HG03565 (cell line): ENCODE results near the gene METTL26.

ENCODE experiments used
- ATAC-seq: cut with Tn5 transposase; IDR thresholded peaks from one replicate; pipeline ENCODE4 v1.9.1; 2021; ENCODE audit warnings: mild to moderate bottlenecking, moderate library complexity; ENCODE audit not compliant: unreplicated experiment

METTL26 gene

DNA sequence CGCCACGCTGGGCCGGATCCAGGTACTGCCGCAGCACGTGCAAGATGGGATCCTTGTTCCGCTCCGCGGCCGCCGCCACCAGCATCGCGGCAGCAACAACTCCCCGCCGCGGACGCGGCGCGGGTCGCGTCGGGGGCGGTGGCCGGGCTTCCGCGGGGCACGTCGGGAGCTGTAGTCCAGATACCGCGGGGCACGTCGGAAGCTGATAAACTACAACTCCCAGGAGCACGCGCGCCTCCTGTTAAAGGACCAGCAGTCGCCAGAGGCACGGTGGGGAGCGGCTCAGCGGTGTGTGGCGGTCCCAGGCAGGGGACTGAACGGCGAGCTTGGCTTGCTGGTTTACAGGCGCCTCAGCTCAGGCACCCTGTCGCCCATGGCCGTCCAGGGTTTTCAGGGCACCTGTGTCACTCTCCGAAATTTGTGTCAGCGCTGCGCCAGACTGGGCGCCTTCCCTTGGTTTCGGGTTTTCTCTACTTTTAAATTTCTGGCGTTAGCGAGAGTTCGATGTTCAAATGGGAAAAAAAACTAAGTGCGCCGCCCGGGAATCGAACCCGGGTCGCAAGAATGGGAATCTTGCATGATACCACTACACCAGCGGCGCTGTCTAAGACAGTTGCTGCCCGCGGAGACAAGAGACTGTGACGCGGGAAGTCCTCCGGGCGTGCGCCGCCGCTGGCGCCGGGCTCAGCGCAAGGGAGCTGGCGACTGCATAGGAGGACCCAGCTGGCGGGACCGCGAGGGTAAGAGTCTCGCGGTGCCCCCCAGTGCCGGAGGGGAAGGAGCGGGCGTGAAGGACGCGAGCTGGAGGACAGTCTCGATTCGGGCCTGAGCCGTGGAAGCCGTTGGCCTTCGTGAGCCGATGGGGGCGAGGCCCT lies at the start of gene METTL26:
TSS of gene METTL26 (minus strand) at position 100 of the 875 bp plus-strand sequence. CDS start at position 85, 15 bp downstream.
- ATAC-seq: peak; percentile 53

DNA sequence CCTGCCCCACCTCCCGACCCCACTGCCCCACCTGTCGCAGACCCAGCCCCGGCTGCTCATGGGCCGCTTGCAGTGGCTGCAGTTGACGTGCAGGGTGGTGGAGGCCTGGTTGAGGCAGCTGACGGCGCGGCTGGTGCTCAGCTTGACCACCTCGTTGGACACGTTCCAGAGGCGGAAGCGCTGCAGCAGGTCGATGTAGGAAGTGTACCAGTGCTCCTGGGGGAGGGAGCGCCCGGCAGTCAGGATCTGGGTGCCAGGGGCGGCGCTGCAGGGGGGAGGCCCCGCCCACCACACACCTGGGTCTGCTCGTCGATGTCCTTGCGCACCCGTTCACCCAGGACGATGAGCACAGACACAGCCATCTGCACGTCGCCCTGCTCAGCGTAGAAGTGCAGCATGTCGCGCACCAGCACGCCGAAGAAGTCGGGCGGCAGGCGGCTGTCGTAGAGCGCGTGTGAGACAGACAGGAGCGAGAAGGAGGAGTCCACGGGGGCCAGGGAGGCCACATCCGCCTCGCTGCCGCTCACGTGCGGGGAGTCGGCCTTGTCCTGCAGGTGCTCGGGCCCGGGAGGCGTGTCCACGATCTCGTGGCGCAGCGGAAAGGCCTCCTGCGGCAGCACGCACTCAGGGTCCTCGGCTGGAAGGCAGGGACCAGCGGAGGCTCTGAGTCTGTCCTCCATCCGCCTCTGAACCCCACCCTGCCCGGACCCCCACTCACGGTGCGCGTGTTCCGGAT lies 49.0 kb upstream of the METTL26 start:
- no peak for ATAC-seq

DNA sequence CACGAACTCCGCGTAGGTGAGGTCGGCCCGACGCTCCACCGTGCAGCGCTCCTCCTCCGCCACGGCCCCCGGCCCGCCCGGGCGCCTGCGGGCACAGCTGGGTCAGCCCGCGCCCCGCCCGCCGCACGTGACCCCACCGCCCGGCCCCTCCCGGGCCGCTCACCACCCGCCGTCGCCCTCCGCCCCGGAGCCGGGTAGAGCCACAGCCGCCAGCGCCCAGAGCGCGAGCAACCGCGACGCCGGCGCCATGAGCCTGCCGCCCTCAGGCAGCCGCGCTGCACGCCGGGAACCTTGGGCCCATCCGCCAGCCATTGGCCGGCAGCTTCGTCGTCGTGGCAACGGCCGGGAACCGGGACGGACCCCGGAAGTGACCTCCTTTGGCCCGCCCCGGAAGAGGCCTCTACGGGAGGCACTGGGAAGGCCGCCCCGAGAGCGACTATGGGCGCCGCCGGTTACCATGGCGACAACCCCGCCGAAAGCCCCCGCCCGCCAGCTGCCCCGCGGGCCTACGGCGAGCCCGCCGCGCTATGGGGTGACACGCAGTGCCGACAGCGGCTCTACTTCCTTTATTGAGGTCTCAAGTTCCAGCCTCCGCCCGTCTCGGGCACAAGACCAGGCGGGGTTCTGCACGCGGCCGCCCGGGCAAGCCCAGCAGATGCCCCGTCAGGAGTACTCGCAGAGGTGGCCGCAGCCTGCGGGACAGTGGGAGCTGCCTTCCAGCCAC lies 48.1 kb upstream of the METTL26 start, which contains the start of gene JMJD8:
TSS of gene JMJD8 (minus strand) at position 264 of the 724 bp plus-strand sequence. CDS start at position 249, 15 bp downstream.
- ATAC-seq: peak; percentile 61

DNA sequence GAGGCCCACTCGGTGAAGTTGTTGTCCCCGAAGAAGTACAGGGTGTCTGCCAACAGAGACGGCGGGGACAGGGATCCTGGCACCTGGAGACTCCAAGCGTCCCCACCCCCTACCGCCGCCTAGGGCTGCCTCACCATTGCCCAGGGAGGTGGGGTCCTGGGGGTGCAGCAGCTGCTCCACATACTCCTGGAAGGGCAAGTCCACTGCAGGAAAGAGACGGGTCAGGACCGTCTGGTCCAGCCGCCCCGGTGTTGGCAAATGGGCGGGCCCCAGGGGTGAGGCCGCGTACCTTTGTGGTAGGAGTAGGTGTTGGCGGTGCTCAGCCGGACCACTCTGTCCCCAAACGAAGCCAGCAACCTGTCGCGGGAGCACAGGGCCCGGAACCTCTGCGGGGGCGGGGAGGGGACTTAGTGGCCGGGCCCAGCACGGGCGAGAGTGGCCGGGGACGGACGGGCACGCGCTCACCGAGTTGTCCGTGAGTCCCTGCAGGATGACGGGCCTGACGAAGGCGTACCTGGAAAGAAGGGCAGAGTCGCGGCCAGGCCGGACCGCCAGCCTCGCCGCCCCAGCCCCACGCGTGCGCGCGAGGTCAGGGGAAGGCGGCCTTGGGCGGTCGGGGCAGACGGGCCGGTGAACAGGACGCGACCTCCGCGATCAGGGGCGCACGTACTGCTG lies 47.4 kb upstream of the METTL26 start:
- no peak for ATAC-seq

DNA sequence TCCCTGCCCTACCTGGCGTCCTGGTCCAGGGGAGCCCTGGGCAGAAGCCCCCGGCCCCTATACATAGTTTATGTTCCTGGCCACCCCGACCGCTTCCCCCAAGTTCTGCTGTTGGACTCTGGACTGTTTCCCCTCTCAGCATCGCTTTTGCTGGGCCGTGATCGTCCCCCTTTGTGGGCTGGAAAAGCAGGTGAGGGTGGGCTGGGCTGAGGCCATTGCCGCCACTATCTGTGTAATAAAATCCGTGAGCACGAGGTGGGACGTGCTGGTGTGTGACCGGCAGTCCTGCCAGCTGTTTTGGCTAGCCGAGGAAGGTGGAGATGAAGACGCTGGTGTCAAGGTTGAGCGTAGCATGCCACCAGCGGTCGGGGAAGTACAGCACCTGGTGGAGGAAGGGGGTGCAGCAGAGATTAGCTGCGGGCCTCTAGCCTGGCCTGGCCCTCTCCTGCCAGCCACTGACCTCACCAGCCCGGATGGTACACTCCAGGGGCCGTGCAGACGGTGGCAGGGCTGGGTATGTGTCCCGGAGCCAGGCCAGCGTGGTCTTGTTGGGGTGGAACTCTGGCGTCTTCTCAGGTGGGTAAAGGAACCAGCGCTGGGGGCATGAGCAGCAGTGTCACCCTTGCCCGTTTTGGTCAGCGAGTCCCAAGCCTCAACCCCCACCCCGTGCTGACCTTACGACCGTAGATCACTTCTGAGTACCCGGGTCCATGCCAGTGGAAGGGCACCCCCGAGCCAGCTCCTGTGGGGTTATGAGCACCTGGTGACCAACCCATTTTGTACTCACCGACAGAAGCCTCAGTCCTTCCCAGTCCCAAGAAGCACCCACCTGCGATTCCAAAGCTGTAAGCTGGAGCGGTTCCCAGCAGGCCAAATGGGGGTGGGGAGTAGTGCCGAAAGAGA lies 46.6 kb upstream of the METTL26 start:
- ATAC-seq: no peak

DNA sequence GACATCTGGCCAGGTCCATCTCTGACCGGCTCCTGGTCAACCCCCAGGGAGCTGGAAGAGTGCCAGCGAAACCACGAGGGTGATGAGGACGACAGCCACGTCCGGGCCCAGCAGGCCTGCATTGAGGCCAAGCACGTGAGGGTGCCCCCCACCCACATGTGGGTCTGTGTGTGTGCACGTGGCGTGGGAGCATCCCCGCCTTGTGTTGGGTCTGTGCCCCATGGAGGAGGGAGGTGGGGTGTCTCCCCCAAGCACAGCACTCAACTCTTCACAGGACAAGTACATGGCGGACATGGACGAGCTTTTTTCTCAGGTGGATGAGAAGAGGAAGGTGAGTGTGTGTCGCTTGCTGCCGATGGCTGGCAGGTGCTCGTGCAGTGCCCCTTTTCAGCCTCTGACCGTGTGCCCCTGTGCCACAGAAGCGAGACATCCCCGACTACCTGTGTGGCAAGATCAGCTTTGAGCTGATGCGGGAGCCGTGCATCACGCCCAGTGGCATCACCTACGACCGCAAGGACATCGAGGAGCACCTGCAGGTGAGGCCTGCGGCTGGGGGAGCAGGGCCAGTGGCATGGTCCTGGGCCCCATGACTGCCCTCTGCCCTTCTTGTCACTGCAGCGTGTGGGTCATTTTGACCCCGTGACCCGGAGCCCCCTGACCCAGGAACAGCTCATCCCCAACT lies 45.8 kb upstream of the METTL26 start:
- no peak for ATAC-seq

DNA sequence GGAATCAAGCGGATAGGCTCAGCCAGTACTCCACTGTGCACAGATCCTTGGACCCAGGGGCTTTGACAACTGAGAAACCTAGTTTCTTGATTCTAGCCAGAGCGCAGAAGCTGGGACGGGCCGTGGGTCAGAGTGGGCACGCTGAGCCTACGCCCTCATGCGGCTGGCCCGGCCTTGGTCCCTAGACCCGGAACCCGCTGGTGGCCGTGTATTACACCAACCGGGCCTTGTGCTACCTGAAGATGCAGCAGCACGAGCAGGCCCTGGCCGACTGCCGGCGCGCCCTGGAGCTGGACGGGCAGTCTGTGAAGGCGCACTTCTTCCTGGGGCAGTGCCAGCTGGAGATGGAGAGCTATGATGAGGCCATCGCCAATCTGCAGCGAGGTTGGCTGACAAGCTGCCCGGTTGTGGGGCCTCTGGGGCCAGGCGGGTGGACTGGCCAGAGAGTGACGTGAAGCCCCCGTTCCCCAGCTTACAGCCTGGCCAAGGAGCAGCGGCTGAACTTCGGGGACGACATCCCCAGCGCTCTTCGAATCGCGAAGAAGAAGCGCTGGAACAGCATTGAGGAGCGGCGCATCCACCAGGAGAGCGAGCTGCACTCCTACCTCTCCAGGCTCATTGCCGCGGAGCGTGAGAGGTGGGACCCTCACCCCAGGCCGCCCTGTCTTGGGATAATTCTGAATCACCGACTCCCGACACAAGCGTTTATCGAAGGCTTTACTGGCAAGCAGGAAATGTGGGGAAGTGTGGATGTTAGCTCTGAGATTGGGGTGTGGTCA lies 45.1 kb upstream of the METTL26 start:
- ATAC-seq: no peak

DNA sequence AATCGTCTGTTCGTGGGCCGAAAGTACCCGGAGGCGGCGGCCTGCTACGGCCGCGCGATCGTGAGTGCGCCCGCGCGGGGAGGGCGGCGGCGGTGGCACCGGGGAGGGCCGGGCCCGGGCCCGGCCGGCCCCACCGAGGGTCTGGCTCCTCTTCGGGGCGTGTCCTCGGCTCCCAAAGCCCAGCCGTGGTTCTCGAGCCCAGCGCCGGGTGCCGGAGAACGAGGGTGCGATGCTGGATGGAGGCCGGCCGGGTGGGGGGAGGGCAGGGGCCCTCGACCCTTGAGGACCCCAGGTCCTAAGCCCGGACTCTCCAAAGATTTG lies 44.5 kb upstream of the METTL26 start:
- no peak for ATAC-seq

DNA sequence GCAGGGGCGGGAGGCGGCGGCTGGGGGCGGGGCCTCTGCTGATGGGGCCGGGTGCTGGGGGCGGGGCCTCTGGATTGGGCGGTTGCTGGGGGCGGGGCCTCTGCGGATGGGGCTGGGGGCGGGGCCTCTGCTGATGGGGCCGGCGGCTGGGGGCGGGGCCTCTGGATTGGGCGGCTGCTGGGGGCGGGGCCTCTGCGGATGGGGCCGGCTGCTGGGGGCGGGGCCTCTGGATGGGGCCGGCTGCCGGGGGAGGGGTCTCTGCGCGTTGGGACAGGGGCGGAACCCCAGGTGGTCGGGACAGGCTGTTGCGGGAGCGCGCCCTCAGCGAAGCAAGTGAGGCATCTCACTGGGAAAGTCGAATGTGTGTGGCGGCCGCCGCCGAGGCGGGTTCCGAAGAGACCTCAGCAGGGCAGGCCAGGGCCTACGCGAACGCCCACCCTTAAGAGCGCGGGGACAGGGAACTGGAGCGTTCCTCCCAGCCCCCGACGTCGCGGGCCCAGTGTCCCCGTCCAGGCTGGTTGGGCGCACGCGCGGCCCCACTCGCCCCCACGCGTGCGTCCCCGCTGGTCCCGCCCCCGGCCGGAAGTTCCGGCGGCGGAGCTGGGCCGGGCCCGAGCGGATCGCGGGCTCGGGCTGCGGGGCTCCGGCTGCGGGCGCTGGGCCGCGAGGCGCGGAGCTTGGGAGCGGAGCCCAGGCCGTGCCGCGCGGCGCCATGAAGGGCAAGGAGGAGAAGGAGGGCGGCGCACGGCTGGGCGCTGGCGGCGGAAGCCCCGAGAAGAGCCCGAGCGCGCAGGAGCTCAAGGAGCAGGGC lies 43.9 kb upstream of the METTL26 start, which contains the start of gene STUB1:
TSS of gene STUB1 (plus strand) at position 597 of the 811 bp plus-strand sequence. CDS start at position 713, 116 bp downstream.
- peak; percentile 21 for ATAC-seq

DNA sequence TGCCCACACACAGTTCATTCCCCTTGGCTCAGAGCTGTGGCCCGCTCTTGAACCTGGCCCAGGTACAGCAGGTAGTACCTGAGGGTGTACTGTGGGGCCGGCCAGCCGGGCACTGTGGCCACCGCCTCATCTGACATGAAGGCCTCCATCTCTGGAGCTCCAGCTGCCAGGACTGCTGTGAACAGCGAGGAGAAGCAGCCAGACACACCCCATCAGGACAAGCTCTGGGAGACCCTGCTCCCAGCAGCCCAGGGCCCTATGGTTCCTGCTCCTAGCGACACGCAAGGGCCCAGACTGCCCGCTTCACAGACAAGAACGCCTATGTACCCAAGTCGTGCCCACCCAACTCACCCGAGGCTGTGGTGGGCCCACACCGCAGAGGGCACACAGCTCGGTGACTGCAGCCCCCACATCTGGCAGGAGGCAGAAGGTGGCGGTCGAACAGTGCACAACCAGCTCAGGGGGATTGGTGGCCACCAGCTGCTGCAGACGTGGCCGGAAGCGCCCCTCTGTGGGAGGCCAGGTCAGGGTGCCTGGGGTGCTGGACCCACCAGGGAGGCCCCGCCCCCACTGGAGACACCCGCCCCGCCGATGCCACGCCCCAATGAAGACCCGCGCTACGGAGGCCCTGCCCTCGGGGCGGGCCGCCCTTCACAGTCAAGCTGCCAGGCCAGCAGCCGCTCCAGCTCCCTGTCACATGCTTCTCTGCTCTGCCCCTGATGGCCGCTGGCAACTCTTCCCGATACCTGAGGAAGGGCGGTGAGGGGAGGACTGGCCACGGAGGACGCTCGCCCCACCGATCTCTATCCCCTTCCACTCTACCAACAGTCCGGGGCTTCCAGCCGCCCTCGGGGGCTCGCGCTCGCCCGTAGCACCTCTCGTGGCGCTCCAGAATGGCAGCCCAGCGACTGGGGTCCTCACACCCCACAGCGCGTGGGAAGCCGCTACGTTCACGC lies 43.0 kb upstream of the METTL26 start:
- ATAC-seq: no peak

DNA sequence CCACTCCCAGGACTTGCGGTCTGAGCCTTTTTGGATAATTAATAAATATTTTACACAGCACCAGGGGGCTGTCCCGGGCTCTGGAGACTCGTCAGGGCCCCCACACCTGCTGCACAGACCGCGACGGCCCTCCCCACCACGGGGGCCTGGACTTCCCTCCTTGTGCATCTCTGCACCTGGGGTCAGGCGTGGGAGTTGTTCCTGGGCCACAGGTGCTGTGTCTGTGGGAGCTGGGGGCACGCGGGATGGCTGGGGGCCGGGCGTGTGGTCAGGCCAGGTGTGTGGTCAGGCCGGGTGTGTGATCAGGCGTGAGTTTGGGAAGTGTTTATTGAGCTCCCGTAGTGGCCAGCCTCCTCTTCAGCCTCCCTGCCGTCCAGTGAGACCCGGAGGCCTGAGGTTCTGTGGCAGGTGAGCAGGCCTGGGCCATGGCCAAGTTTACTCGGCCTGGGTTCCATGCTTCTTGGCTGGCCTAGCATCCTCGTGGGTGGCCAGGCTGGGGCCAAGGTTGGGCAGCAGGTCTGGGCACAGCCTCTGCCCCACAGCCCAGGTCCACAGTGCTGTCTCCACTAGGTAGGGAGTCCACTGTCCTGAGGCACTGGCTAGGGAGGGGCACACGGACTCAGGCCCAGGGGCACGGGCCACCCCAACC lies 42.2 kb upstream of the METTL26 start:
- no peak for ATAC-seq

DNA sequence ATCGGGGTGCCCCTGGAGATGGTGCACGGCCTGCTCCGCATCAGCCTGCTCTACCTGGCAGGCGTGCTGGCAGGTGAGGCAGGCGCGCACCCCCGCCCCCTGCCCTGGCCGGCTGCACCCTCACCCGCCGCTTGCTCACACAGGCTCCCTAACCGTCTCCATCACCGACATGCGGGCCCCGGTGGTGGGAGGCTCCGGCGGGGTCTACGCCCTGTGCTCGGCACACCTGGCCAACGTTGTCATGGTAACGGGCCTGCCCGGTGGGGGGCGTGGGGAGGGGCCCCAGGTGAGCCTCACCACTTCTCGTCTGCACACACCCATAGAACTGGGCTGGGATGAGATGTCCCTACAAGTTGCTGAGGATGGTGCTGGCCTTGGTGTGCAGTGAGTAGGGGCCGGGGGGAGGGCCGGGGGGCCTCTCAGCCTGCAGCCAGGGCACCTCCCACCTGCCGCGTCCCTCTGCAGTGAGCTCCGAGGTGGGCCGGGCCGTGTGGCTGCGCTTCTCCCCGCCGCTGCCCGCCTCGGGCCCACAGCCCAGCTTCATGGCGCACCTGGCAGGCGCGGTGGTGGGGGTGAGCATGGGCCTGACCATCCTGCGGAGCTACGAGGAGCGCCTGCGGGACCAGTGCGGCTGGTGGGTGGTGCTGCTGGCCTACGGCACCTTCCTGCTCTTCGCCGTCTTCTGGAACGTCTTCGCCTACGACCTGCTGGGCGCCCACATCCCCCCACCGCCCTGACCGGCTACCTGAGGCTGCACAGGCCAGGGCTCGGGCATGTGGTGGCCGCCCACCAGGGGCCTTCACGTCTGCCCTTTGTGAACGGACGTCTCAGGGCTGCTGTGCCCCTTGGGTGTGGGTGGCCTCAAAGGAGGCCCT lies 41.4 kb upstream of the METTL26 start:
- no peak for ATAC-seq

DNA sequence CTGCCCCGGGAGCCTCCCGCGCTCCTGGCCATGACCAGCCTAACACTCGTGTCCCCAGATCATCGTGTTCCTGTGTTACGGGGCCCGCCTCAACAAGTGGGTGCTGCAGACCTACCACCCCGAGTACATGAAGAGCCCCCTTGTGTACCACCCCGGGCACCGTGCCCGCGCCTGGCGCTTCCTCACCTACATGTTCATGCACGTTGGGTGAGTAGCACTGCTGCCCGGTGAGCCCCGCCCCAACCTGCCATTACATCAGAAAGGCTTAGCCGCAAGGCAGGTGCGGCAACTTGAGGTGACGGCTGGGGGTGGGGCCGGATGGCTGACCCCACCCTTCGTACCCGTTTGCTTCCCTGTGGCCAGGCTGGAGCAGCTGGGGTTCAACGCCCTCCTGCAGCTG lies 40.8 kb upstream of the METTL26 start:
- ATAC-seq: no peak

DNA sequence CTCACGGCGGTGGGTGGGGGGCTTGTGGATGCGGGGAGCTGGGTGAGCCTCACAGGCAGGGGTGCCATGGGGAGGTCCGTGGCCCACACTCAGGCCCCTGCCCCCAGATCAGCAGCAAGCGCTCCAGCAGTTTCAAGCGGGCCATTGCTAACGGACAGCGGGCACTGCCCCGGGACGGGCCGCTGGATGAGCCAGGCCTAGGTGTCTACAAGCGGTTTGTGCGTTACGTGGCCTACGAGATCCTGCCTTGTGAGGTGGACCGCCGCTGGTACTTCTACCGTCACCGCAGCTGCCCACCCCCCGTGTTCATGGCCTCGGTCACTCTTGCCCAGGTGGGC lies 40.4 kb upstream of the METTL26 start:
- ATAC-seq: no peak
